ENCODE measurements around the gene KRTAP4-6.

DNA sequence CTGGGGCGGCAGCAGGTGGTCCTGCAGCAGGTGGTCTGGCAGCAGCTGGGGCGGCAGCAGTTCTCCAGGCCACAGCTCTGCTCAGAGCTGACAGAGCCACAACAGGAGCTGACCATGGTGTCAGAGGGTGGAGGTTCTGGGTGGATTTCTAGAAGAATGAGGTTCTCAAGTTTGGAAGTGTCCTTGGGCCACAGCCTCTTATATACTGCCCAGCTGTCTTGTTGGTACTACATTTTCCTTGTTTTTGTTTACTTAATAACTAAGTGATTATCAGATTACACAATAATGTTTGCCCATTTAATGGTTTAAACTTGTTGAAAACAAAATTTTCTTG lies 9.3 kb upstream of the KRTAP4-6 start, which contains the start of gene KRTAP4-5:
- TF ChIP-seq, protein P1, sequence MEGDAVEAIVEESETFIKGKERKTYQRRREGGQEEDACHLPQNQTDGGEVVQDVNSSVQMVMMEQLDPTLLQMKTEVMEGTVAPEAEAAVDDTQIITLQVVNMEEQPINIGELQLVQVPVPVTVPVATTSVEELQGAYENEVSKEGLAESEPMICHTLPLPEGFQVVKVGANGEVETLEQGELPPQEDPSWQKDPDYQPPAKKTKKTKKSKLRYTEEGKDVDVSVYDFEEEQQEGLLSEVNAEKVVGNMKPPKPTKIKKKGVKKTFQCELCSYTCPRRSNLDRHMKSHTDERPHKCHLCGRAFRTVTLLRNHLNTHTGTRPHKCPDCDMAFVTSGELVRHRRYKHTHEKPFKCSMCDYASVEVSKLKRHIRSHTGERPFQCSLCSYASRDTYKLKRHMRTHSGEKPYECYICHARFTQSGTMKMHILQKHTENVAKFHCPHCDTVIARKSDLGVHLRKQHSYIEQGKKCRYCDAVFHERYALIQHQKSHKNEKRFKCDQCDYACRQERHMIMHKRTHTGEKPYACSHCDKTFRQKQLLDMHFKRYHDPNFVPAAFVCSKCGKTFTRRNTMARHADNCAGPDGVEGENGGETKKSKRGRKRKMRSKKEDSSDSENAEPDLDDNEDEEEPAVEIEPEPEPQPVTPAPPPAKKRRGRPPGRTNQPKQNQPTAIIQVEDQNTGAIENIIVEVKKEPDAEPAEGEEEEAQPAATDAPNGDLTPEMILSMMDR (IDR thresholded peaks at IDR 0.05; ENCODE audit: control extremely low read depth in 1 of 3, insufficient read depth in 1 of 3, low read depth in 1 of 3, low read length in 3 of 3): no peak
- TF ChIP-seq, protein P2, sequence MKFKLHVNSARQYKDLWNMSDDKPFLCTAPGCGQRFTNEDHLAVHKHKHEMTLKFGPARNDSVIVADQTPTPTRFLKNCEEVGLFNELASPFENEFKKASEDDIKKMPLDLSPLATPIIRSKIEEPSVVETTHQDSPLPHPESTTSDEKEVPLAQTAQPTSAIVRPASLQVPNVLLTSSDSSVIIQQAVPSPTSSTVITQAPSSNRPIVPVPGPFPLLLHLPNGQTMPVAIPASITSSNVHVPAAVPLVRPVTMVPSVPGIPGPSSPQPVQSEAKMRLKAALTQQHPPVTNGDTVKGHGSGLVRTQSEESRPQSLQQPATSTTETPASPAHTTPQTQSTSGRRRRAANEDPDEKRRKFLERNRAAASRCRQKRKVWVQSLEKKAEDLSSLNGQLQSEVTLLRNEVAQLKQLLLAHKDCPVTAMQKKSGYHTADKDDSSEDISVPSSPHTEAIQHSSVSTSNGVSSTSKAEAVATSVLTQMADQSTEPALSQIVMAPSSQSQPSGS (IDR thresholded peaks at IDR 0.05; ENCODE audit: low read length): no peak

Data from H1 (cell line).